Endodermal cell (in vitro differentiated cells): ENCODE results near the gene SIRT7. TPM values are rescaled to one million over a fixed set of nuclear protein-coding genes. Genes with fewer than 3 reads are reported as not detected.
A peak's percentile ranks its signal among the peaks of the same experiment; 100 is the strongest.

Source experiments
- DNase-seq: peaks from one replicate; pipeline ENCODE4 v3.0.0-alpha.2; 2017
- H3K27ac ChIP-seq: 2 replicates; pipeline ENCODE4 v1.5.1; 2013; ENCODE audit warnings: mild to moderate bottlenecking, low read depth, low read length, moderate library complexity
- H3K27me3 ChIP-seq: 2 replicates; pipeline ENCODE4 v1.6.1; 2013; ENCODE audit warnings: mild to moderate bottlenecking, low read length, moderate library complexity; ENCODE audit not compliant: insufficient read depth, control insufficient read depth, poor library complexity, severe bottlenecking
- H3K36me3 ChIP-seq: 2 replicates; pipeline ENCODE4 v1.7.0; 2013; ENCODE audit warnings: mild to moderate bottlenecking, low read length, moderate library complexity; ENCODE audit not compliant: control insufficient read depth, insufficient read depth
- H3K4me1 ChIP-seq: one replicate; pipeline ENCODE4 v1.7.0; 2013; ENCODE audit warnings: low read length; ENCODE audit not compliant: control insufficient read depth, insufficient read depth
- H3K4me3 ChIP-seq: 2 replicates; pipeline ENCODE4 v1.5.1; 2013; ENCODE audit warnings: mild to moderate bottlenecking, low read length, moderate library complexity
- H3K9ac ChIP-seq: 2 replicates; pipeline ENCODE4 v1.6.1; 2013; ENCODE audit warnings: mild to moderate bottlenecking, low read length, moderate library complexity; ENCODE audit not compliant: poor library complexity, severe bottlenecking; ENCODE audit errors: extremely low read depth
- H3K9me3 ChIP-seq: 2 replicates; pipeline ENCODE4 v1.6.1; 2013; ENCODE audit warnings: mild to moderate bottlenecking, low read length, moderate library complexity; ENCODE audit not compliant: control insufficient read depth
- H3K27ac Mint-ChIP-seq: 2 replicates; pipeline ENCODE4 v1.8.0; 2020; ENCODE audit warnings: mixed read lengths
- H3K27me3 Mint-ChIP-seq: 2 replicates; pipeline ENCODE4 v1.8.0; 2021; ENCODE audit warnings: mild to moderate bottlenecking, mixed read lengths; ENCODE audit not compliant: insufficient read depth
- H3K36me3 Mint-ChIP-seq: 2 replicates; pipeline ENCODE4 v1.8.0; 2020; ENCODE audit warnings: low read depth, mixed read lengths
- H3K4me1 Mint-ChIP-seq: 2 replicates; pipeline ENCODE4 v1.8.0; 2020; ENCODE audit warnings: mixed read lengths
- H3K4me3 Mint-ChIP-seq: 2 replicates; pipeline ENCODE4 v1.8.0; 2020; ENCODE audit warnings: mild to moderate bottlenecking, moderate library complexity, mixed read lengths
- H3K9me3 Mint-ChIP-seq: 2 replicates; pipeline ENCODE4 v1.8.0; 2020; ENCODE audit warnings: mild to moderate bottlenecking, mixed read lengths
- CTCF ChIP-seq: fragments of 200-600 bp; sonication (generic); conservative IDR thresholded peaks from 2 replicates; pipeline ENCODE4 v1.5.0; 2021; ENCODE audit warnings: antibody characterized with exemption, mild to moderate bottlenecking
- WGBS, 2 experiments: methylation state at CpG; one replicate each; pipeline versions ENCODE4 v1.1.5 to v1.1.7; 2013; ENCODE audit warnings: missing lambda C conversion rate in 2 of 2, mixed read lengths in 1 of 2; ENCODE audit not compliant: insufficient coverage in 1 of 2, insufficient read length in 1 of 2; 5-methylcytosine and 5-hydroxymethylcytosine counted together
- total RNA-seq, 2 donors: library from RNA; stranded (reverse); fragmentation: NEBNext Ultra II Directional in 1 of 2; extraction: Animal tissue kit (Norgen Biotek cat#: 25700) in 1 of 2; gene quantifications; 2 replicates in 1 of 2; 3 replicates in 1 of 2; pipeline ENCODE4 v1.2.1, GENCODE V29; 2021

Gene SIRT7
- total RNA-seq, 2 donors from 2014 or later: 21.8 to 22.1 TPM

GRCh38 chr17:81901167-81902022, 16.6 kb downstream of the SIRT7 start:
- Histone ChIP-seq H3K4me3 (no peak overlapping the region), H3K9ac (no peak overlapping the region), H3K9me3 (no peaks in the 10 kb centered on the region), H3K4me1 (no peaks in the 10 kb centered on the region), H3K27ac (no peak overlapping the region), H3K36me3 (peaks cover 30% of the 10 kb centered on the region), H3K27me3 (peaks cover 10% of the 10 kb centered on the region)
- WGBS, 2 experiments: 60 to 88% methylated on average over 9 to 21 of the region's 21 CpGs
- Mint-ChIP-seq H3K36me3 (peaks cover 22% of the 10 kb centered on the region), H3K27ac (no peak overlapping the region), H3K4me3 (peak overlapping the region; percentile 9), H3K27me3 (peaks cover 11% of the 10 kb centered on the region), H3K9me3 (no peaks in the 10 kb centered on the region), H3K4me1 (no peaks in the 10 kb centered on the region)
- no peak for TF ChIP-seq CTCF
- no peak for DNase-seq

GRCh38 chr17:81900181-81900820, 17.7 kb downstream of the SIRT7 start:
- no peak overlapping the region for H3K27ac Mint-ChIP-seq

More at GRCh38 chr17:81900181-81900820, 17.7 kb downstream of the SIRT7 start:
- Histone ChIP-seq H3K9me3 (no peaks in the 10 kb centered on the region), H3K27me3 (peaks cover 10% of the 10 kb centered on the region), H3K4me3 (no peak overlapping the region), H3K36me3 (peaks cover 29% of the 10 kb centered on the region), H3K4me1 (no peaks in the 10 kb centered on the region), H3K27ac (no peak overlapping the region), H3K9ac (no peak overlapping the region)
- Mint-ChIP-seq H3K4me3 (no peak overlapping the region), H3K4me1 (no peaks in the 10 kb centered on the region), H3K9me3 (no peaks in the 10 kb centered on the region), H3K27me3 (peaks cover 11% of the 10 kb centered on the region), H3K36me3 (peaks cover 27% of the 10 kb centered on the region)
- 89 to 92% methylated on average over 18 of the region's 18 CpGs for WGBS, 2 experiments
- TF ChIP-seq CTCF: no peak
- no peak for DNase-seq
